ENCODE results near the gene PSENEN.

PSENEN gene

GRCh38 chr19:35774274-35775045 is 29.0 kb downstream of the PSENEN start:
- DNase-seq, result no peak

GRCh38 chr19:35775046-35775297 is 29.5 kb downstream of the PSENEN start:
- DNase-seq, result no peak

DNA sequence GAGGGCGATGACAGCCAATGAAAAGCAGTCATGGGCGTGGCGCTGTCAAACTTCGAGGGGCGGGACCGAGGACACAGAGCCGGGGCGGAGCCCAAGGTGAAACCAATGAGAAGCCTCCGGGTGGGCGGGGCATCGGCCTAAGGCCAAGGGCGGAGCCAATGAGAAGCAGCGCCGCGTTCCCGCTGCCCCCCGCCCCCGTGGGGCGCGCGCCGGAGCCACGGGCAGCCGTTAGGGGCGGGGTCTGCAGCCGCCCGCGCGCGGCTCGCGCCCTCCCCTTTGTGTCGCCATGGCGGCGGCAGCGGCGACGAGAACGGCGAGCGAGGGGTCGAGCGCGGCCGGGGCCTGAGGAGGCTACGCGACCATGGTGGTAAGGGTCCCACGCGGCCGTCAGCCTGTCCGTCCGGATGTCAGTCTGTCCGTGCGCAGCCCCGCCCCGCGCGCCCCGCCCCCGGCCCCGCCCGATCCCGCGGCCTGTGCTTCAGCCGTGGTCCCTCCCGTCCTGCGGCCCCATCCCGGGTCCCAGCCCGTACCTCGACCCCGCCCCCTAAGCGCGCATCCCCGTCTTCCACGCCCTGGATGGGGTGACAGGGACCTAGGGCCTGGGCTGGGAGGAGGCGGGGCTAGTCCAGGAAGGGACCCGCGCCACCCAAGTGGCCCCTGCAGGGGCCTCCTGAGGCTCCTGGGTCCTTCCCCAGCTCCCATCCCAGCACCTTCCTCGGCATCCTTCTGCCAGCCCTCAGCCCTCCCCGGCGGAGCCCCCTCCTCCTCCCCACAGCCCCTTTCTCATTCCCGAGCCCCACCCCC is 30.0 kb downstream of the PSENEN start, which contains the start of gene ARHGAP33:
Gene ARHGAP33 (plus strand): TSS at position 267 of the 804 bp plus-strand sequence. CDS start 95 bp downstream, at position 362.
- DNase-seq, result peak; percentile 100

GRCh38 chr19:35776102-35776788 is 30.8 kb downstream of the PSENEN start:
- no peak for DNase-seq

DNA sequence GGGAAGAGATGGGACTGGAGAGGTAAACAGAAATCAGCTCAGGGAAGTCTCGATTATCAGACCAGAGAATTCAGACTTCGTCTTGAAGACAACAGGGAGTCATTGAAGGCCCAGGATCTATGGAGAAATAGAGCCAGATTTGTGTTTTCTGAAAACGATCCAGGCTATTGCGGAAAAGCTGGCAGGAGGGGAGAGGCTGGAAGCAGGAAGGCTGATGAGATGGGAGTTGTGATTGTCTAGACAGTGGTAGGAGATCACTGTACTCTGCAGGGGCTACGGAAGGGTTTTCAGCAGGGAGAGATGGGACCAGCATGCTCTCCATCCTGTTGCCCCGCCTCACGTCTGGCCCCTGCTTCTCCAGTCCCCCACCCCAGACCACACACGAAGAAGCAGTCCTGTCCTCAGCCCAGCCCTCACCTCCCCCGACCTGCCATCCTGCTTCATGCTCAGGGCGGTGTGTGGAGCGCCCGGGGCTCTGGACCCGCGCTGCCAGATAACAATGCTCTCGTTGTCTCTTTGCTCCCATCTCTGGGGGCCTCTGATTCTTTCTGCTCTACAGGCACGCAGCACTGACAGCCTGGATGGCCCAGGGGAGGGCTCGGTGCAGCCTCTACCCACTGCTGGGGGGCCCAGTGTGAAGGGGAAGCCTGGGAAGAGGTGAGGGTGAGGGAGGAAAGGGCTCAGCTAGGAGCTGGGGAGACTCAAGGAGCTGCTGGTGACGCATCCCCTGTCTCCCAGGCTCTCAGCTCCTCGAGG is 31.8 kb downstream of the PSENEN start:
- no peak for DNase-seq

DNA sequence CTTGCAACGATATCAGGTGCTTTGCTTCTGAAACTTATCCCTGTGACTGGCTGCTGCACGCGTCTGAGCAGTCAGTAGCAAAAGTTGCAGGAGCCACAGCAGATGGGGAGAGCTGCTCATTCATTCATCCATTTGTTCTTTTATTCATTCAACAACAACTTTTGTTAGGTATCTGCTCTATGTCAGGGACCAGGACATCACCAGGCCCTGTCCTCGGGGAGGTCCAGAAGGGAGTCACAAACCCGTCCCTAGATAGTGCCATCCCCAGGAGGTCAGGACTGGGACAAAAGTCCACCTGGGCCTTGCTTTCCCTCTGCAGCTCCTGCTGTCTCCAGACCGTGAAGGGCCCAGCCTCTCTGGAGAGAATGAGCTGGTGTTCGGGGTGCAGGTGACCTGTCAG is 32.5 kb downstream of the PSENEN start:
- DNase-seq, result no peak

DNA sequence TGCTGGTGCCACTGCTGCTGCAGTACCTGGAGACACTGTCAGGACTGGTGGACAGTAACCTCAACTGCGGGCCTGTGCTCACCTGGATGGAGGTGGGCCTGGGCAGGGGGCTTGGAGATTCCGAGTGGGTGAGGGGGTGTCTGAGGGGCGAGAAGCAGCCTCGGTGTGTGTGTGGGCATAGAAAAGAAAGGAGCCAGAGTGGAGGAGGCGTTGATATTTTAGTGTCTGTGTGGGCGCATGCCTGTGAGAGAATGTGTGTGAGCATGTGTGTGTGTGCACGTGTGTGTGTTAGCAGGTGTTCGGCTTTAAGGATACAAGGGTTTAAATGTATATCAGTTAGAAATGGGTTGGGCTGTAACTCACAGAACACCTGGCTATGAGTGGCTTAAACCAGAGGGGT is 33.6 kb downstream of the PSENEN start:
- no peak for DNase-seq

GRCh38 chr19:35780058-35780457 is 34.6 kb downstream of the PSENEN start:
- DNase-seq, result no peak

DNA sequence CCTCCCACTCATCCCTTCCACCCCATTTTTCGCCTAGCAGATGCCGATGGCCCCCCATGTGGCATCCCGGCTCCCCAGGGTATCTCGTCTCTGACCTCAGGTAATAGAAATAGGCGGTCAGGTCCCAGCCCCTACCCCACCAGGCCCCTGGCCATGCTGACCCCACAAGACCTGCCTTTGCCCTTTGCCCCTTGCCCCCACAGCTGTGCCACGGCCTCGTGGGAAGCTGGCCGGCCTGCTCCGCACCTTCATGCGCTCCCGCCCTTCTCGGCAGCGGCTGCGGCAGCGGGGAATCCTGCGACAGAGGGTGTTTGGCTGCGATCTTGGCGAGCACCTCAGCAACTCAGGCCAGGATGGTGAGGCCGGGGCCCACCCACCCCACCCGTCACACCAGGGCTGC is 35.3 kb downstream of the PSENEN start:
- no peak for DNase-seq

DNA sequence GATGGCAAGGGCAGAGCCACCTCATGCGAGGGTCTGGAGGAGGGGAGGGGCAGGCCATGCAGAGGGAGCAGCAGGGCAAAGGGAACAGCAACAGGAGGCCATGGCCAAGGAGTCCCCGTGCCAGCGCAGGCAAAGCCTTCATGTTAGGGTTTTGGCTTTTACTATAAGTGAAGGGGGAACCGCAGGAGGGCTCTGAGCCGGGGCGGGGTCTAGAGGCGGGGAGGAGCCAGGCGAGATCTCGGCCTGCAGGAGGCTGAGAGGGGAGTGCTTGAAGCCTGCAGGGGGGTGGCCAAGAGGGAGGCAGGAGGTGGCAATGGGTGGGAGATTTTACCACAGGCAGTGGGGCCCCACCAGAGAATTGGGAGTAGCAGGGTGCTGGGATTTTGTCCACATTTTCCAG is 36.2 kb downstream of the PSENEN start:
- DNase-seq, result no peak

GRCh38 chr19:35782589-35782988 is 37.1 kb downstream of the PSENEN start:
- DNase-seq, result no peak

GRCh38 chr19:35783469-35784434 is 38.3 kb downstream of the PSENEN start:
- no peak for DNase-seq

GRCh38 chr19:35784503-35785338 is 39.3 kb downstream of the PSENEN start:
- no peak for DNase-seq

- DNase-seq, result no peak
These were observed 39.8 kb downstream of the PSENEN start for GRCh38 chr19:35785339-35785627.

- DNase-seq, result no peak
These were observed 41.1 kb downstream of the PSENEN start for GRCh38 chr19:35786299-35787160.

DNA sequence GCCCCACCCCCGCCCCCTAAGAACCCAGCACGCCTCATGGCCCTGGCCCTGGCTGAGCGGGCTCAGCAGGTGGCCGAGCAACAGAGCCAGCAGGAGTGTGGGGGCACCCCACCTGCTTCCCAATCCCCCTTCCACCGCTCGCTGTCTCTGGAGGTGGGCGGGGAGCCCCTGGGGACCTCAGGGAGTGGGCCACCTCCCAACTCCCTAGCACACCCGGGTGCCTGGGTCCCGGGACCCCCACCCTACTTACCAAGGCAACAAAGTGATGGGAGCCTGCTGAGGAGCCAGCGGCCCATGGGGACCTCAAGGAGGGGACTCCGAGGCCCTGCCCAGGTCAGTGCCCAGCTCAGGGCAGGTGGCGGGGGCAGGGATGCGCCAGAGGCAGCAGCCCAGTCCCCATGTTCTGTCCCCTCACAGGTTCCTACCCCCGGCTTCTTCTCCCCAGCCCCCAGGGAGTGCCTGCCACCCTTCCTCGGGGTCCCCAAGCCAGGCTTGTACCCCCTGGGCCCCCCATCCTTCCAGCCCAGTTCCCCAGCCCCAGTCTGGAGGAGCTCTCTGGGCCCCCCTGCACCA is 41.9 kb downstream of the PSENEN start:
- no peak for DNase-seq

- no peak for DNase-seq
These were observed 42.9 kb downstream of the PSENEN start for GRCh38 chr19:35788205-35788960.

- DNase-seq, result no peak
These were observed 43.9 kb downstream of the PSENEN start for GRCh38 chr19:35789195-35789977.
